Measurements from ENCODE around the gene PPFIA3. TPM values are rescaled to one million over a fixed set of nuclear protein-coding genes. Genes with fewer than 3 reads are reported as not detected.

Gene PPFIA3
- total and polyA plus RNA-seq, 5 donors from 2014 or later = 0.11 to 2.6 (median 0.17) TPM; not detected in 1

DNA sequence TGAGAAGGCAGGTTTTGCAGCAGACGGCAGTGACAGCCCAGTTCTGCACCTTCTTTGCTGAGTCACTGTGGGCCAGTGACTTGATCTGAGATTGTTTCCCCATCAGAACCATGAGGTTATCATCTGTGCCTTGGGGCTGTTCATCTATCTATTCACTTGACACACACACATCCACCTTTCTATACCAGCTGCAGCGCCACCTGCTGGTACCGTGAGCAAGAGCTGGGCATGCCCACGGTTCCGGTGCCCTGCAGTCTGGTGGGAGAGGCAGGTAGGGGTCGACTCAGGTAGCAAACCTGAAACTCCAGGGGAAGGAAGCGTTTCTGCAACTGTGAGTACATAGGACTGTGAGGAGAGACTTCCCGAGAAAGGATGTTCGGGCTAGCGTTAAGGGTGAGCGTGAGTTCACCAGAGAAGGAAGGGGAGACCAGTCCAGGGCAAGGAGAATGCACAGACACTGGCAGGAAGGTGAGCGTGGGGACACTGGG, 12.7 kb upstream of the PPFIA3 start:
- no peaks in the 10 kb centered on the region for H3K4me1 ChIP-seq (ENCODE audit: control insufficient read depth, insufficient read depth, low read length, poor library complexity, severe bottlenecking)
- peak overlapping the region in 2 of 4 donors; percentile 23 to 44 for H3K4me3 Mint-ChIP-seq
- no peaks in the 10 kb centered on the region for H3K9me3 ChIP-seq (ENCODE audit: control insufficient read depth in 2 of 2, low read length in 2 of 2)
- H3K27ac ChIP-seq (ENCODE audit: insufficient read depth, low read length, poor library complexity, severe bottlenecking) = no peak overlapping the region
- DNase-seq = peak; percentile 38 to 70 (median 62)
- no peaks in the 10 kb centered on the region for H3K27me3 Mint-ChIP-seq
- H3K36me3 ChIP-seq (ENCODE audit: control insufficient read depth, insufficient read depth, low read length) = peaks cover 49% of the 10 kb centered on the region
- H3K9me3 Mint-ChIP-seq = no peaks in the 10 kb centered on the region
- peak; percentile 62 to 64 for ATAC-seq (ENCODE audit: low read depth in 2 of 2)
- peak overlapping the region in 1 of 3 donors; percentile 52 for H3K27ac Mint-ChIP-seq
- H3K27me3 ChIP-seq (ENCODE audit: control insufficient read depth, insufficient read depth, low read length) = no peaks in the 10 kb centered on the region
- H3K4me3 ChIP-seq (ENCODE audit: low read depth, low read length) = no peak overlapping the region
- peaks cover 0 to 10% (median 5%) of the 10 kb centered on the region in 4 donors for H3K4me1 Mint-ChIP-seq
- H3K36me3 Mint-ChIP-seq = peaks cover 25% of the 10 kb centered on the region

DNA sequence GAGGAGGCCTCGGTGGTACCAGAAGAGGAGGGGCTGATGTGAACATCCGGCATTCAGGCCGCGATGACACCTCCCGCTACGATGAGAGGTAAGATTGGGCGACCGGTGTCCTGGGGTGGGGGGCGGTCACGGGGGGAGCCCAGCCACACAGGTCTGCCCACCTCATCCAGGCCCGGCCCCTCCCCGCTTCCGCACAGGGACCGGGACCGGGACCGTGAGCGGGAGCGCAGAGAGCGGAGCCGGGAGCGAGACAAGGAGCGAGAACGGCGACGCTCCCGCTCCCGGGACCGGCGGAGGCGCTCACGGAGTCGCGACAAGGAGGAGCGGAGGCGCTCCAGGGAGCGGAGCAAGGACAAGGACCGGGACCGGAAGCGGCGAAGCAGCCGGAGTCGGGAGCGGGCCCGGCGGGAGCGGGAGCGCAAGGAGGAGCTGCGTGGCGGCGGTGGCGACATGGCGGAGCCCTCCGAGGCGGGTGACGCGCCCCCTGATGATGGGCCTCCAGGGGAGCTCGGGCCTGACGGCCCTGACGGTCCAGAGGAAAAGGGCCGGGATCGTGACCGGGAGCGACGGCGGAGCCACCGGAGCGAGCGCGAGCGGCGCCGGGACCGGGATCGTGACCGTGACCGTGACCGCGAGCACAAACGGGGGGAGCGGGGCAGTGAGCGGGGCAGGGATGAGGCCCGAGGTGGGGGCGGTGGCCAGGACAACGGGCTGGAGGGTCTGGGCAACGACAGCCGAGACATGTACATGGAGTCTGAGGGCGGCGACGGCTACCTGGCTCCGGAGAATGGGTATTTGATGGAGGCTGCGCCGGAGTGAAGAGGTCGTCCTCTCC, 11.5 kb upstream of the PPFIA3 start:
- Mint-ChIP-seq H3K4me1 (peaks cover 0 to 10% (median 5%) of the 10 kb centered on the region in 4 donors), H3K36me3 (peaks cover 25% of the 10 kb centered on the region)
- H3K36me3 ChIP-seq (ENCODE audit: control insufficient read depth, insufficient read depth, low read length) = peaks cover 40% of the 10 kb centered on the region

DNA sequence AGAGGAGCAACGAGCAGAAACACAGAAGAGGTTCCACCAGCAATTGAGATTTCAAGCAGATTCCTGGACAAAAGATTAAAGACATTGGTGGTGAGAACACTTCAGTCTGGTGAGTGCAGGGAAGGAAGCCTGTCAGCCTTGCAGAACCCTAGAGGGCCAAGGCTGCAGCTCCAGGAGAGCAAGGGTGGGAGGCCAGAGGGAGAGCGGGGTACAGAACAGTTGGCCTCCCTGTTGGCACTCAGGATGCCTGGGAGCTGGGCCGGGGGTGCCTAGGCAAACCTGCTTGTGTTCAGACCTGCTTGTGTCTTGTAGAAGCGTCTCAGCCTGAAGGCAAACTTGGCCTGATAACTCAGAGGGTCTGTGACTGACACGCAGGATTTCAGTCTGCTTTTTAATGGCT, 10.3 kb upstream of the PPFIA3 start:
- Histone ChIP-seq H3K36me3 (ENCODE audit: control insufficient read depth, insufficient read depth, low read length) (peaks cover 38% of the 10 kb centered on the region), H3K9me3 (ENCODE audit: control insufficient read depth in 2 of 2, low read length in 2 of 2) (no peaks in the 10 kb centered on the region), H3K27ac (ENCODE audit: insufficient read depth, low read length, poor library complexity, severe bottlenecking) (no peak overlapping the region), H3K27me3 (ENCODE audit: control insufficient read depth, insufficient read depth, low read length) (no peaks in the 10 kb centered on the region), H3K4me1 (ENCODE audit: control insufficient read depth, insufficient read depth, low read length, poor library complexity, severe bottlenecking) (peaks cover 9% of the 10 kb centered on the region), H3K4me3 (ENCODE audit: low read depth, low read length) (no peak overlapping the region)
- ATAC-seq (ENCODE audit: low read depth in 2 of 2) = no peak
- DNase-seq = no peak
- Mint-ChIP-seq H3K27me3 (no peaks in the 10 kb centered on the region), H3K9me3 (no peaks in the 10 kb centered on the region), H3K4me3 (peak overlapping the region in 1 of 4 donors; percentile 38), H3K36me3 (peaks cover 25% of the 10 kb centered on the region), H3K4me1 (peaks cover 0 to 17% (median 11%) of the 10 kb centered on the region in 4 donors), H3K27ac (peak overlapping the region in 1 of 3 donors; percentile 5)

More for the DNA sequence above, 11.5 kb upstream of the PPFIA3 start:
- H3K27me3 ChIP-seq (ENCODE audit: control insufficient read depth, insufficient read depth, low read length) = no peaks in the 10 kb centered on the region
- Mint-ChIP-seq H3K27me3 (no peaks in the 10 kb centered on the region), H3K27ac (peak overlapping the region in 1 of 3 donors; percentile 14), H3K4me3 (no peak overlapping the region), H3K9me3 (no peaks in the 10 kb centered on the region)
- no peaks in the 10 kb centered on the region for H3K4me1 ChIP-seq (ENCODE audit: control insufficient read depth, insufficient read depth, low read length, poor library complexity, severe bottlenecking)
- H3K4me3 ChIP-seq (ENCODE audit: low read depth, low read length) = no peak overlapping the region
- no peak for DNase-seq
- H3K9me3 ChIP-seq (ENCODE audit: control insufficient read depth in 2 of 2, low read length in 2 of 2) = no peaks in the 10 kb centered on the region
- no peak overlapping the region for H3K27ac ChIP-seq (ENCODE audit: insufficient read depth, low read length, poor library complexity, severe bottlenecking)
- no peak for ATAC-seq (ENCODE audit: low read depth in 2 of 2)

DNA sequence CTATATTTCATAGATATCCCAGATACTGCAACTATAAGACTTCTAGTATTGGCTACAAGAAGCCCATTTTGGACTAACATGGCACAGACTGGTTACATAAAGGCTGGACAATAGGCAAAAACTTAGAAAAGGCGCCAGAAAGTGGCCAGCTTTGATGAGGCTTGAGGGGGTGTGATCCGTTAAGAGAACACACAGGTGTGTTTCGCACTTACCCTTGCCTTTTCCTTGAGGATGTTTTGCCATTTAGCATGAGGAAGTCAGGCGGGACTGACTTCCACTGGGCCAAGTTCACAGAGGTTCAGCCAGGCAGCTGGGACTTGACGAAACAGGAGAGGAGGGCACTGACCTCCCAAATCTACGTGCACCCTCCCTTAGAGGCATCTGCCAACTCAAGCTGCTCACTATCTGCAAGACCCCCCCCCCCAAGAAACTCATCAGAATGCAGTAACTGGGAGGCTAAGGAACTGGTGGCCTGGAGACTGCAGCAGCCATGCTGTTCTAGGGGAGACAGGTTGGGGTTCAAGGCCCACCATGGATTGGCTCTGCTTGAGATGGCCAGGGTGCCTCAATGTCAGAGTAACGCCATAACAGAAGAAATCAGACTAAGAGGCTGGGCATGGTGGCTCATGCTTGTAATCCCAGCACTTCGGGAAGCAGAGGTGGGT, 9.6 kb upstream of the PPFIA3 start:
- no peak overlapping the region for H3K27ac ChIP-seq (ENCODE audit: insufficient read depth, low read length, poor library complexity, severe bottlenecking)
- no peaks in the 10 kb centered on the region for H3K27me3 ChIP-seq (ENCODE audit: control insufficient read depth, insufficient read depth, low read length)
- Mint-ChIP-seq H3K36me3 (peaks cover 24% of the 10 kb centered on the region), H3K4me3 (no peak overlapping the region), H3K27ac (no peak overlapping the region), H3K27me3 (no peaks in the 10 kb centered on the region), H3K9me3 (no peaks in the 10 kb centered on the region), H3K4me1 (peaks cover 0 to 17% (median 11%) of the 10 kb centered on the region in 4 donors)
- no peak for DNase-seq
- ATAC-seq (ENCODE audit: low read depth in 2 of 2) = no peak
- peaks cover 11% of the 10 kb centered on the region for H3K4me1 ChIP-seq (ENCODE audit: control insufficient read depth, insufficient read depth, low read length, poor library complexity, severe bottlenecking)
- no peaks in the 10 kb centered on the region for H3K9me3 ChIP-seq (ENCODE audit: control insufficient read depth in 2 of 2, low read length in 2 of 2)
- H3K4me3 ChIP-seq (ENCODE audit: low read depth, low read length) = no peak overlapping the region
- peaks cover 33% of the 10 kb centered on the region for H3K36me3 ChIP-seq (ENCODE audit: control insufficient read depth, insufficient read depth, low read length)

DNA sequence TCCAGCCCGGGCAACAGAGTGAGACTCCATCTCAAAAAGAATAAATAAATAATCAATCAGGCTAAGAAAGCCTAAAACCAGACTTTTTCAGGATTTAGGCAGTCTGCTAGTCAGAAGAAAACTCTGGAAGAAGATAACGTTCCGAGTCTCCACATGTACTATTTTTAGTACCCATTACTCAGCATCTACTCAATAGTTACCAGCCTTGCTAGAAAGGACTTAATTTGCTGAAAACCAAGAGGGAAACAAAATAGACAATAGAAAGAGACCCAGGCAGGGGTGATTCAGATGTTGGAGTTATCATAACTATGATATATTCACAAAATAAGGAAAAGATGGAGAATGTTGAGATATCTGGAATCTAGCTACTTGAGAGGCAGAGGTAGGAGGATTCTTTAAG, 8.8 kb upstream of the PPFIA3 start:
- no peak overlapping the region for H3K4me3 ChIP-seq (ENCODE audit: low read depth, low read length)
- Mint-ChIP-seq H3K36me3 (peaks cover 19% of the 10 kb centered on the region), H3K27me3 (no peaks in the 10 kb centered on the region), H3K4me3 (peak overlapping the region in 2 of 4 donors; percentile 21 to 80), H3K27ac (no peak overlapping the region), H3K4me1 (peaks cover 5 to 23% (median 16%) of the 10 kb centered on the region in 4 donors), H3K9me3 (no peaks in the 10 kb centered on the region)
- H3K36me3 ChIP-seq (ENCODE audit: control insufficient read depth, insufficient read depth, low read length) = peaks cover 24% of the 10 kb centered on the region
- no peak for DNase-seq
- no peak overlapping the region for H3K27ac ChIP-seq (ENCODE audit: insufficient read depth, low read length, poor library complexity, severe bottlenecking)
- no peaks in the 10 kb centered on the region for H3K9me3 ChIP-seq (ENCODE audit: control insufficient read depth in 2 of 2, low read length in 2 of 2)
- H3K4me1 ChIP-seq (ENCODE audit: control insufficient read depth, insufficient read depth, low read length, poor library complexity, severe bottlenecking) = peaks cover 17% of the 10 kb centered on the region
- H3K27me3 ChIP-seq (ENCODE audit: control insufficient read depth, insufficient read depth, low read length) = no peaks in the 10 kb centered on the region
- ATAC-seq (ENCODE audit: low read depth in 2 of 2) = no peak

DNA sequence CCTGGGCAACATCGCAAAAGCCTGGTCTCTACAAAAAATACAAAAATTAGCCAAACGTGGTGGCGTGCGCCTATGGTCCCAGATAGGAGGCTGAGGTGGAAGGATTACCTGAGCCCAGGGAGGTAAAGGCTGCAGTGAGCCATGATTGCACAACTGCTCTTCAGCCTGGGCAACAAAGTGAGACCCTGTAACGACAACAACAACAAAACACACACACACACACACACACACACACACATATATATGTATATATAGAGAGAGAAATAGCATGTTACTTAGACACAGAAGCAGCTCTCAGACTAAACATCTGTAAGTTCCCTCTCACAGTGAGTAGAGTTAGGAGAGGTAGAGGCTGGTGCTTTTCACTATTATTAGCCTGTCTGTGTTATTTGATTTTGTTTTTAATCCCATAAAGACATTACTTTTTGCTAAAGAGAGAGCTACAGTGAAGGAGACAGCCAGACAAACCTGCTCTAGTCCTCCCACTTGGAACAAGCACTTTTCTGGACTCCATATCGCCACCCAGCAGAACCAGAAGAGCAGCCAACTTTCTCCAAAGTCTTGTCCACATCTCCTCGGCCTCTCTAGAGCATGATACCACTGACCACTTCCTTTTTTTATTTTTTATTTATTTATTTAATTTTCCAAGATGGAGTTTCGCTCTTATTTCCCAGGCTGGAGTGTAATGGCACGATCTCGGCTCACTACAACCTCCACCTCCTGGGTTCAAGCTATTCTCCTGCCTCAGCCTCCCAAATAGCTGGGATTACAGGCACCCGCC, 7.9 kb upstream of the PPFIA3 start:
- Histone ChIP-seq H3K27me3 (ENCODE audit: control insufficient read depth, insufficient read depth, low read length) (no peaks in the 10 kb centered on the region), H3K4me3 (ENCODE audit: low read depth, low read length) (no peak overlapping the region), H3K27ac (ENCODE audit: insufficient read depth, low read length, poor library complexity, severe bottlenecking) (no peak overlapping the region), H3K4me1 (ENCODE audit: control insufficient read depth, insufficient read depth, low read length, poor library complexity, severe bottlenecking) (peaks cover 17% of the 10 kb centered on the region), H3K36me3 (ENCODE audit: control insufficient read depth, insufficient read depth, low read length) (peaks cover 18% of the 10 kb centered on the region), H3K9me3 (ENCODE audit: control insufficient read depth in 2 of 2, low read length in 2 of 2) (no peaks in the 10 kb centered on the region)
- Mint-ChIP-seq H3K4me3 (peak overlapping the region in 3 of 4 donors; percentile 36 to 80 (median 38)), H3K27me3 (no peaks in the 10 kb centered on the region), H3K36me3 (peaks cover 19% of the 10 kb centered on the region), H3K9me3 (no peaks in the 10 kb centered on the region), H3K27ac (peak overlapping the region in 1 of 3 donors; percentile 48), H3K4me1 (peaks cover 5 to 26% (median 16%) of the 10 kb centered on the region in 4 donors)
- no peak for ATAC-seq (ENCODE audit: low read depth in 2 of 2)
- no peak for DNase-seq
